ENCODE measurements around the gene GLT8D2.

The GLT8D2 gene

DNA sequence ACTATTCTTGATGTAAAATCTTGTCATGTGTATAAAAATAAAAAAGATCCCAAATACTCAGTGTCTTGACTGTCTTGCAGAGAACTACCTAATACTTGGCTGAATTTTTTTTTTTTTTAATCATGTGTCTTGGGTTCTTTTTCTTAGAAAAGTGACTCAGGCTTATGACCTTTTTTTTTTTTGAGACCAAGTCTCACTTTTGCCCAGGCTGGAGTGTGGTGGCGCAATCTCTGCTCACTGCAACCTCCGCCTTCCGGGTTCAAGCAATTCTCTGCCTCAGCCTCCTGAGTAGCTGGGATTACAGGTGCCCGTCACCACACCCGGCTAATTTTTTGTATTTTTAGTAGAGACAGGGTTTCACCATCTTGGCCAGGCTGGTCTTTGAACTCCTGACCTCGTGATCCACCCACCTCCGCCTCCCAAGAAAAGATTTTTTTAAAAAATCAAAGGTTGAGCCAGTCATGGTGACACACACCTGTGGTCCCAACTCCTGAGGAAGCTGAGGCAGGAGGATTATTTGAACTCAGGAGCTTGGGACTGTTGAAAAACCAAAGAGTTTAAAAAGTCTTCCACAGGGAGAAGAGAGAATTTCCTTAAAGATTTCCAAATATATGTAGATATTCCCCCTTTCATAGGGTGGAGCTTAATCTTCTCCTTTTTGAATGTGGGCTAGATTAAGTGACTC is 102.0 kb downstream of the GLT8D2 start:
- TF ChIP-seq CTCF (conservative IDR thresholded peaks at IDR 0.05), result no peak
- TF ChIP-seq ZFX (IDR thresholded peaks at IDR 0.05), result no peak
- no peak overlapping the region for H3K27ac ChIP-seq

GRCh38 chr12:103944964-103945363 is 105.0 kb downstream of the GLT8D2 start:
- no peak for TF ChIP-seq CTCF (conservative IDR thresholded peaks at IDR 0.05)
- TF ChIP-seq ZFX (IDR thresholded peaks at IDR 0.05), result no peak
- H3K27ac ChIP-seq, result no peak overlapping the region
